ENCODE results near the gene AKNA. TPM values are rescaled to one million over a fixed set of nuclear protein-coding genes. Genes with fewer than 3 reads are reported as not detected.

The AKNA gene
- polyA plus RNA-seq, 3 donors = 3.3 to 147 (median 7.3) TPM

DNA sequence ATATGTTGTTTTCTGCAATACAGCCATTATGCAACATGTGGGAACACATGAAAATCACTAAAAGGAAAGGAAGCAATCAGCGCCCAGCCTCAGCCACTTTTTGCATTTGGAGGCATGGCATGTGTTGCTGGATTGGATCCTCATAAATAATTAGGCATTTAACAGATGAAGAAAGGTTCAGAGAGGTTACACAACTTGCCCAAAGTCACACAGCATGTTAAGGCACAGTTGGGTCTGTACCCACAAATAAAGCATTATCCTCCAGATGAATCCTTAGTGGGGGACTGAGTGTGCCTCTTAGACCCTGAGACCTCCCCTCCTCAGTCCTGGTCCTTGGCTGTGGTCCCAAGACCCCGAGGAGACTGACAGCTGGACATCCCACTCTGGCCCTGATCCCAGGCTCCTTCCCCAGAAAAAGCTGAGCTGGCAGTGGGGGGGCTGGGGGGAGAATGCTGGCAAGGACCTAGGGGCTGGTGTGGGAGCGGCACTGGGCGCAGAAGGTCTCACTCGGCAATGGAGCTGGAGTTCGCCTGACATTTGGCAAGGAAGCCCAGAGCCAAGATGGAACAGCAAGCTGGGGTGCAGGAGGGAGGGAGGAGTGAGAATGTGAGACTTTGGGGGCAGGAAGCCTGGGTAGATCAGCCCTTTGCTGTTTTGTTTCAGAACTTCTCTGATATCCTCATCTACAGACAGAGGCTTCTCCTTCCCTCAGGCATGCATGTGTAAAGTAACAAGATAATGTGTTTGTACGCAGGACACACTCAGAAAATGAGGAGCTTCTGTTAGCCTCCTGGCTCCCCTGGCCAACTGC, 6.9 kb upstream of the AKNA start:
- Mint-ChIP-seq H3K9me3 (peaks cover 0 to 3% (median 0%) of the 10 kb centered on the region in 7 donors), H3K4me1 (peaks cover 68% of the 10 kb centered on the region), H3K27me3 (ENCODE audit: low read depth in 3 of 3) (peaks cover 0 to 5% (median 0%) of the 10 kb centered on the region in 3 donors), H3K4me3 (peak overlapping the region; percentile 37 to 50), H3K36me3 (peaks cover 33 to 56% of the 10 kb centered on the region in 2 donors), H3K27ac (peak overlapping the region; percentile 55 to 86 (median 79))
- Histone ChIP-seq H4K20me1 (ENCODE audit: insufficient read depth, low read length) (peaks cover 72% of the 10 kb centered on the region), H3K27me3 (ENCODE audit: control insufficient read depth in 2 of 2, insufficient read depth in 2 of 2, low read length in 2 of 2) (no peaks in the 10 kb centered on the region), H3K4me3 (replicated peaks in 1 of 3; ENCODE audit: low read depth in 2 of 3, low read length in 3 of 3) (peak overlapping the region in 1 of 3 experiments; percentile 47), H3K79me2 (ENCODE audit: insufficient read depth, low read length) (peaks cover 78% of the 10 kb centered on the region), H3K4me1 (ENCODE audit: control insufficient read depth in 1 of 2, insufficient read depth in 2 of 2, low read length in 2 of 2) (peaks cover 55 to 72% of the 10 kb centered on the region in 2 donors), H3K9ac (ENCODE audit: insufficient read depth, low read length, poor library complexity, severe bottlenecking) (peak overlapping the region; percentile 29), H3K36me3 (replicated peaks in 1 of 2; ENCODE audit: control insufficient read depth in 1 of 2, insufficient read depth in 2 of 2, low read length in 2 of 2) (peaks cover 6 to 34% of the 10 kb centered on the region in 2 donors), H2AFZ (ENCODE audit: insufficient read depth, low read depth, low read length, poor library complexity, severe bottlenecking) (no peak overlapping the region), H3K4me2 (replicated peaks; ENCODE audit: extremely low read depth, low read length, poor library complexity, severe bottlenecking) (peak overlapping the region; percentile 51), H3K27ac (ENCODE audit: low read depth in 1 of 2, low read length in 2 of 2) (peak overlapping the region; percentile 14 to 75), H3K9me3 (replicated peaks in 1 of 2; ENCODE audit: control insufficient read depth in 1 of 2, insufficient read depth in 1 of 2, low read length in 2 of 2) (no peaks in the 10 kb centered on the region)
- TF ChIP-seq, protein P1, sequence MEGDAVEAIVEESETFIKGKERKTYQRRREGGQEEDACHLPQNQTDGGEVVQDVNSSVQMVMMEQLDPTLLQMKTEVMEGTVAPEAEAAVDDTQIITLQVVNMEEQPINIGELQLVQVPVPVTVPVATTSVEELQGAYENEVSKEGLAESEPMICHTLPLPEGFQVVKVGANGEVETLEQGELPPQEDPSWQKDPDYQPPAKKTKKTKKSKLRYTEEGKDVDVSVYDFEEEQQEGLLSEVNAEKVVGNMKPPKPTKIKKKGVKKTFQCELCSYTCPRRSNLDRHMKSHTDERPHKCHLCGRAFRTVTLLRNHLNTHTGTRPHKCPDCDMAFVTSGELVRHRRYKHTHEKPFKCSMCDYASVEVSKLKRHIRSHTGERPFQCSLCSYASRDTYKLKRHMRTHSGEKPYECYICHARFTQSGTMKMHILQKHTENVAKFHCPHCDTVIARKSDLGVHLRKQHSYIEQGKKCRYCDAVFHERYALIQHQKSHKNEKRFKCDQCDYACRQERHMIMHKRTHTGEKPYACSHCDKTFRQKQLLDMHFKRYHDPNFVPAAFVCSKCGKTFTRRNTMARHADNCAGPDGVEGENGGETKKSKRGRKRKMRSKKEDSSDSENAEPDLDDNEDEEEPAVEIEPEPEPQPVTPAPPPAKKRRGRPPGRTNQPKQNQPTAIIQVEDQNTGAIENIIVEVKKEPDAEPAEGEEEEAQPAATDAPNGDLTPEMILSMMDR (IDR thresholded peaks at IDR 0.05) = no peak
- intact Hi-C loops (cut with micrococcal nuclease) = loop anchor here (5.0 to 10.0 kb wide), 2 partner anchors 32 to 50 kb away; no protein-coding TSS in a partner anchor
- DNase-seq = no peak
- WGBS (ENCODE audit: insufficient coverage) = 57% methylated on average over 6 of the region's 7 CpGs

GRCh38 chr9:114392749-114393112, 4.9 kb upstream of the AKNA start:
- Mint-ChIP-seq H3K27ac (peak overlapping the region in 1 of 7 donors; percentile 61), H3K4me3 (no peak overlapping the region)

More at GRCh38 chr9:114392749-114393112, 4.9 kb upstream of the AKNA start:
- TF ChIP-seq, protein P1 (IDR thresholded peaks at IDR 0.05) = no peak
- Histone ChIP-seq H4K20me1 (ENCODE audit: insufficient read depth, low read length) (peaks cover 79% of the 10 kb centered on the region), H3K9me3 (replicated peaks in 1 of 2; ENCODE audit: control insufficient read depth in 1 of 2, insufficient read depth in 1 of 2, low read length in 2 of 2) (no peaks in the 10 kb centered on the region), H3K27me3 (ENCODE audit: control insufficient read depth in 2 of 2, insufficient read depth in 2 of 2, low read length in 2 of 2) (no peaks in the 10 kb centered on the region), H2AFZ (ENCODE audit: insufficient read depth, low read depth, low read length, poor library complexity, severe bottlenecking) (no peak overlapping the region), H3K9ac (ENCODE audit: insufficient read depth, low read length, poor library complexity, severe bottlenecking) (no peak overlapping the region), H3K27ac (ENCODE audit: low read depth in 1 of 2, low read length in 2 of 2) (peak overlapping the region in 1 of 2 donors; percentile 6), H3K4me1 (ENCODE audit: control insufficient read depth in 1 of 2, insufficient read depth in 2 of 2, low read length in 2 of 2) (peaks cover 67 to 86% of the 10 kb centered on the region in 2 donors), H3K4me3 (replicated peaks in 1 of 3; ENCODE audit: low read depth in 2 of 3, low read length in 3 of 3) (no peak overlapping the region), H3K79me2 (ENCODE audit: insufficient read depth, low read length) (peaks cover 98% of the 10 kb centered on the region), H3K4me2 (replicated peaks; ENCODE audit: extremely low read depth, low read length, poor library complexity, severe bottlenecking) (no peak overlapping the region), H3K36me3 (replicated peaks in 1 of 2; ENCODE audit: control insufficient read depth in 1 of 2, insufficient read depth in 2 of 2, low read length in 2 of 2) (peaks cover 6 to 34% of the 10 kb centered on the region in 2 donors)
- intact Hi-C loops (cut with micrococcal nuclease) = loop anchor here in 1 of 2 donors (10.0 kb wide), 1 partner anchor 48 kb away; no protein-coding TSS in a partner anchor
- Mint-ChIP-seq H3K36me3 (peaks cover 43 to 68% of the 10 kb centered on the region in 2 donors), H3K27me3 (ENCODE audit: low read depth in 3 of 3) (peaks cover 0 to 3% (median 0%) of the 10 kb centered on the region in 3 donors), H3K4me1 (peaks cover 80% of the 10 kb centered on the region), H3K9me3 (peaks cover 0 to 3% (median 0%) of the 10 kb centered on the region in 7 donors)
- 80% methylated on average over 1 of the region's 3 CpGs for WGBS (ENCODE audit: insufficient coverage)
- DNase-seq = no peak
